ENCODE measurements around the gene UBA5.

The UBA5 gene

DNA sequence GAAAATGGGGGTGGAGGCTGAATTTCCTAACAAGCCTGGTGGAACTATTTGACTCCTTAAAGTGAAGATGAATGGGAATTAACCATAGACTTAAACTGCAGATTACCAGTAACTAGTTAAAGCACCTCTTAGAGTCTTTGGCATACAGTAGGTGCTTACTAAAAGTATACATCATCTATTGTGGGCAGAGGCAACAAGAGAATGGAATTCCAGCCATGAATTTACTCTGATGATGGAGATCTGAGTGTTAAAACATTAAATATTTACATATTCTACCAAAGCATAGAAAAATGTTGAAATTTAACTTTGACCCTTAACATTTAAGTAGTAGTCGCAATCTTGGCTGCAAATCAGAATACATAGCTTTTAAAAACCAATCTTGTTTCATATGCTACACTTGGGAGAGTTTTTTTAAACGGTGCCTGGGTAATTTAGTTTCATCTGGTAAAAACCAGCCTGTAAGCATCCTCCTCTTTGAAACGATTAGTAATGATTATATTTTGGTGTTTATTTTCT, 5.2 kb downstream of the UBA5 start:
- POLR2A ChIA-PET = no interaction called here
- CTCF ChIA-PET = interaction anchor here (1.1 to 3.6 kb wide), 3 partner anchors 11 to 19 kb away, joined by 3 to 11 read pairs (median 3); no protein-coding TSS in a partner anchor

DNA sequence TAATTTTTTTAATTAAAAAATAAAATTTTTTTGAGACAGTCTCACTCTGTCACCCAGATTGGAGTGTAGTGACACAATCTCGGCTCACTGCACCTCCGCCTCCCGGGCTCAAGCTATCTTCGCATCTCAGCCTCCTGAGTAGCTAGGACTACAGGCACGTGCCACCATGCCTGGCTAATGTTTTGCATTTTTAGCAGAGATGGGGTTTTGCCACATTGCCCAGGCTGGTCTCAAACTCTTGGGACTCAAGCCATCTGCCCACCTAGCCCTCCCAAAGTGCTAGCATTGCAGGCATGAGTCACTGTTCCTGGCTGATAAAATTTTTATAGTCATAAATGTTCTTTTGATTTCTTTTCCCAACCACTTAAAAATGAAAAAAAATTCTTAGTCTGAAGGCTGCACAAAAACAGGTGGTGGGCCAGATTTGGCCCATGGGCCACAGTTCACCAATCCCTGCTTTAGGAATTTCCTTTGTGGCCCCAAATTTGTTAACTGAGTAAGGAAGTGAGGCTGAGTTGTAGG, 9.2 kb downstream of the UBA5 start:
- TF ChIP-seq, protein P1, sequence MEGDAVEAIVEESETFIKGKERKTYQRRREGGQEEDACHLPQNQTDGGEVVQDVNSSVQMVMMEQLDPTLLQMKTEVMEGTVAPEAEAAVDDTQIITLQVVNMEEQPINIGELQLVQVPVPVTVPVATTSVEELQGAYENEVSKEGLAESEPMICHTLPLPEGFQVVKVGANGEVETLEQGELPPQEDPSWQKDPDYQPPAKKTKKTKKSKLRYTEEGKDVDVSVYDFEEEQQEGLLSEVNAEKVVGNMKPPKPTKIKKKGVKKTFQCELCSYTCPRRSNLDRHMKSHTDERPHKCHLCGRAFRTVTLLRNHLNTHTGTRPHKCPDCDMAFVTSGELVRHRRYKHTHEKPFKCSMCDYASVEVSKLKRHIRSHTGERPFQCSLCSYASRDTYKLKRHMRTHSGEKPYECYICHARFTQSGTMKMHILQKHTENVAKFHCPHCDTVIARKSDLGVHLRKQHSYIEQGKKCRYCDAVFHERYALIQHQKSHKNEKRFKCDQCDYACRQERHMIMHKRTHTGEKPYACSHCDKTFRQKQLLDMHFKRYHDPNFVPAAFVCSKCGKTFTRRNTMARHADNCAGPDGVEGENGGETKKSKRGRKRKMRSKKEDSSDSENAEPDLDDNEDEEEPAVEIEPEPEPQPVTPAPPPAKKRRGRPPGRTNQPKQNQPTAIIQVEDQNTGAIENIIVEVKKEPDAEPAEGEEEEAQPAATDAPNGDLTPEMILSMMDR (IDR thresholded peaks at IDR 0.05; ENCODE audit: control extremely low read depth, extremely low read depth, low read depth, missing control alignments) = no peak
- ChIA-PET CTCF (interaction anchor here (1.0 to 4.2 kb wide), 4 partner anchors 11 to 133 kb away, joined by 3 to 15 read pairs (median 6); no protein-coding TSS in a partner anchor), POLR2A (no interaction called here)
- no peak for DNase-seq (ENCODE audit: extremely low spot score)

More for the DNA sequence above, 5.2 kb downstream of the UBA5 start:
- TF ChIP-seq, protein P1 (IDR thresholded peaks at IDR 0.05; ENCODE audit: control extremely low read depth, extremely low read depth, low read depth, missing control alignments) = no peak
- no peak for DNase-seq (ENCODE audit: extremely low spot score)

GRCh38 chr3:132675408-132675807, 15.3 kb downstream of the UBA5 start:
- POLR2A ChIA-PET = no interaction called here
- TF ChIP-seq, protein P1 (IDR thresholded peaks at IDR 0.05; ENCODE audit: control extremely low read depth, extremely low read depth, low read depth, missing control alignments) = no peak
- no peak for DNase-seq (ENCODE audit: extremely low spot score)
- CTCF ChIA-PET = interaction anchor here (1.0 to 1.5 kb wide), 2 partner anchors 8 to 39 kb away, joined by 3 read pairs; no protein-coding TSS in a partner anchor

DNA sequence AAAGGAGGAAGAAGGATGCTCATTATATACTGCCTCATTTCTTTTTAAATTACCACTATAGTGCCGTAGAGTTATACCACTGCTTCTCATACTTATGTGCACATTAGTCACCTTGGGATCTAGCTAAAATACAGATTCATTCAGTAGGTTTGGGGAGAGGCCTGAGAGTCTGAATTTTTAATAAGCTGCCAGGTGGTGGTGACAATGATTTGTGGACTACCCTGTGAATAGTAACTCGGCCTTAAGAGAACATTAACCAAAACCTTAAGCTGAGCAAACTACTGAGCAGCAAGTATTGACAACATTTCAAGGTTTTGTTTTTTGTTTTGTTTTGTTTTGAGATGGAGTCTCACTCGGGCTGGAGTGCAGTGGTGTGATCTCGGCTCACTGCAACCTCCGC, 19.8 kb downstream of the UBA5 start:
- DNase-seq (ENCODE audit: extremely low spot score) = no peak
- TF ChIP-seq, protein P1 (IDR thresholded peaks at IDR 0.05; ENCODE audit: control extremely low read depth, extremely low read depth, low read depth, missing control alignments) = no peak
- CTCF ChIA-PET = interaction anchor here (1.4 kb wide), 1 partner anchor 34 kb away, joined by 5 read pairs; no protein-coding TSS in a partner anchor
- POLR2A ChIA-PET = no interaction called here

- TF ChIP-seq, protein P1 (IDR thresholded peaks at IDR 0.05; ENCODE audit: control extremely low read depth, extremely low read depth, low read depth, missing control alignments) = no peak
- CTCF ChIA-PET = interaction anchor here (0.8 to 2.9 kb wide), 3 partner anchors 9 to 31 kb away, joined by 3 to 9 read pairs (median 3); partner anchors contain the start of genes ACAD11 and UBA5
- POLR2A ChIA-PET = no interaction called here
- DNase-seq (ENCODE audit: extremely low spot score) = no peak
These were observed 21.3 kb downstream of the UBA5 start for GRCh38 chr3:132681421-132681820.

- DNase-seq (ENCODE audit: extremely low spot score) = no peak
- ChIA-PET CTCF (interaction anchor here (1.5 to 2.9 kb wide), 4 partner anchors 8 to 30 kb away, joined by 3 to 9 read pairs (median 4); no protein-coding TSS in a partner anchor), POLR2A (no interaction called here)
- TF ChIP-seq, protein P1 (IDR thresholded peaks at IDR 0.05; ENCODE audit: control extremely low read depth, extremely low read depth, low read depth, missing control alignments) = no peak
These were observed 22.1 kb downstream of the UBA5 start for GRCh38 chr3:132682201-132682600.

Data from GM10248 (cell line).